Bronchial epithelial cell (primary cell): ENCODE data around the gene PDZRN3. TPM values are rescaled to one million over a fixed set of nuclear protein-coding genes. Genes with fewer than 3 reads are reported as not detected.

ENCODE experiments used
- DNase-seq: peaks from one replicate; pipeline ENCODE4 v3.0.0-alpha.2; 2010; ENCODE audit warnings: low read depth
- FAIRE-seq: peaks from 2 replicates; lab custom pipeline; 2011; peaks lifted over from hg19 to GRCh38; lab: Jason Lieb, UNC
- H3K27me3 ChIP-seq: 2 replicates; pipeline ENCODE4 v1.5.1; 2011; ENCODE audit warnings: low read length; ENCODE audit not compliant: control insufficient read depth, insufficient read depth
- H3K36me3 ChIP-seq: 2 replicates; pipeline ENCODE4 v1.5.1; 2011; ENCODE audit warnings: low read length; ENCODE audit not compliant: control insufficient read depth, insufficient read depth
- H3K4me3 ChIP-seq: 2 replicates; pipeline ENCODE4 v1.5.1; 2011; ENCODE audit warnings: mild to moderate bottlenecking, low read depth, low read length, control low read depth
- CTCF ChIP-seq: IDR thresholded peaks from 2 replicates; pipeline ENCODE4 v1.5.1; 2011; ENCODE audit warnings: mild to moderate bottlenecking, moderate library complexity, low read length, control low read depth, inconsistent platforms; ENCODE audit not compliant: insufficient read depth, severe bottlenecking
- total RNA-seq: library from RNA; depleted of rRNA; stranded (reverse); fragments of >200 nt; gene quantifications from 2 replicates; pipeline ENCODE4 v1.2.1, GENCODE V29; 2014

The PDZRN3 gene
- total RNA-seq, 1 donor from 2014 or later = 0.79 TPM

- H3K36me3 ChIP-seq = no peaks in the 10 kb centered on the region
- TF ChIP-seq CTCF = no peak
- H3K27me3 ChIP-seq = no peaks in the 10 kb centered on the region
- no peak overlapping the region for H3K4me3 ChIP-seq
- DNase-seq (no peak), FAIRE-seq (no peak)
Measured at GRCh38 chr3:73481888-73482287, 142.9 kb downstream of the PDZRN3 start.

- no peak for TF ChIP-seq CTCF
- Histone ChIP-seq H3K27me3 (no peaks in the 10 kb centered on the region), H3K4me3 (no peak overlapping the region), H3K36me3 (no peaks in the 10 kb centered on the region)
- FAIRE-seq = no peak
- no peak for DNase-seq
Measured at GRCh38 chr3:73480187-73480672, 144.5 kb downstream of the PDZRN3 start.

GRCh38 chr3:73479325-73479724, 145.4 kb downstream of the PDZRN3 start:
- no peak for FAIRE-seq
- no peak for TF ChIP-seq CTCF

GRCh38 chr3:73478858-73479257, 145.9 kb downstream of the PDZRN3 start:
- no peaks in the 10 kb centered on the region for H3K36me3 ChIP-seq
- no peak overlapping the region for H3K4me3 ChIP-seq
- FAIRE-seq = no peak
- no peaks in the 10 kb centered on the region for H3K27me3 ChIP-seq
- no peak for TF ChIP-seq CTCF
- DNase-seq = no peak

More at GRCh38 chr3:73479325-73479724, 145.4 kb downstream of the PDZRN3 start:
- Histone ChIP-seq H3K27me3 (no peaks in the 10 kb centered on the region), H3K36me3 (no peaks in the 10 kb centered on the region), H3K4me3 (no peak overlapping the region)
- DNase-seq = no peak

GRCh38 chr3:73475717-73476116, 149.0 kb downstream of the PDZRN3 start:
- Histone ChIP-seq H3K36me3 (no peaks in the 10 kb centered on the region), H3K27me3 (no peaks in the 10 kb centered on the region), H3K4me3 (no peak overlapping the region)
- no peak for TF ChIP-seq CTCF
- FAIRE-seq (no peak), DNase-seq (no peak)

GRCh38 chr3:73475175-73475574, 149.6 kb downstream of the PDZRN3 start:
- no peaks in the 10 kb centered on the region for H3K27me3 ChIP-seq
- H3K36me3 ChIP-seq = no peaks in the 10 kb centered on the region
- FAIRE-seq = no peak
- H3K4me3 ChIP-seq = no peak overlapping the region
- TF ChIP-seq CTCF = no peak
- no peak for DNase-seq
